GM12801 (cell line): ENCODE data around the gene SUSD1.

Source experiments
- CTCF ChIP-seq: IDR thresholded peaks from one replicate; pipeline ENCODE4 v1.5.1; 2011; ENCODE audit warnings: control low read depth; ENCODE audit not compliant: insufficient read length; ENCODE audit errors: extremely low read depth

SUSD1 gene

GRCh38 chr9:112011051-112011620 is 164.0 kb downstream of the SUSD1 start:
- TF ChIP-seq CTCF: no peak

DNA sequence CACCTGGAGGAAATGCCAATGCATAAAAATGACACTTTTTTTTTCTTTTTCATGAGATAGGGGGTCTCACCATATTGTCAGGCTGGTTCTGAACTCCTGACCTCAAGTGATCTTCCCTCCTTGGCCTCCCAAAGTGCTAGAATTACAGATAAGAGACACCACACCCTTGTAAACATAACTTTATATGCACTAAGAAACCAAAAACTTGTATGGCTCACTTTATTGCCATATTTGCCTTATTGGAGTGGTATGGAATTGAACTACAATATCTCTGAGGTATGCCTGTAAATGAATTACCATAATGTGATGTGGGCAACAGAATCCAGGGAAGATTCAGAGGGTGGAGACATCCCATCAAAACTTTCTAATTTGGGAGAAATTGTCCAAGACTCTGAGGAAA is 164.6 kb downstream of the SUSD1 start:
- no peak for TF ChIP-seq CTCF

GRCh38 chr9:112009656-112010055 is 165.4 kb downstream of the SUSD1 start:
- TF ChIP-seq CTCF: no peak

DNA sequence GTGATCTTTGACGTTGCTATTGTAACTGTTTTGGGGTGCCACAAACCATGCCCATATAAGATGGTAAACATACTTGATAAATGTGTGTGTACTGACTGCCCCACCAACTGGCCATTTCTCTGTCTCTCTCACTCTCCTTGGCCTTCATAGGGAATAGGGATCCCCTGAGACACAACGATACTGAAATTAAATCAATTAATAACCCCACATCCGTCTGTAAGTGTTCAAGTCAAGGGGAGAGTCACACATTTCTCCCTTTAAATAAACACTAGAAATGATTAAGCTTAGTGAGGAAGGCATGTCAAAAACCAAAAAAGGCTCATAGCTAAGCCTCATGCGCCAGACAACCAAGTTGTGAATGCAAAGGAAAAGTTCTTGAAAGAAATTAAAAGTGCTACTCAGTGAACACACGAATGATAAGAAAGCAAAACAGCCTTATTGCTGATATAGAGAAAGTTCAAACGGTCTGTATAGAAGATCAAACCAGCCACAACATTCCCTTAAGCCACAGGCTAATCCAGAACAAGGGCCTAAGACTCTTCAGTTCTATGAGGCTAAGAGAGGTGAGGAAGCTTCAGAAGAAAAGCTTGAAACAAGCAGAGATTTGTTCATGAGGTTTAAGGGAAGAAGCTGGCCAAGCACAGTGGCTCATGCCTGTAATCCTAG is 167.4 kb downstream of the SUSD1 start:
- TF ChIP-seq CTCF: no peak

DNA sequence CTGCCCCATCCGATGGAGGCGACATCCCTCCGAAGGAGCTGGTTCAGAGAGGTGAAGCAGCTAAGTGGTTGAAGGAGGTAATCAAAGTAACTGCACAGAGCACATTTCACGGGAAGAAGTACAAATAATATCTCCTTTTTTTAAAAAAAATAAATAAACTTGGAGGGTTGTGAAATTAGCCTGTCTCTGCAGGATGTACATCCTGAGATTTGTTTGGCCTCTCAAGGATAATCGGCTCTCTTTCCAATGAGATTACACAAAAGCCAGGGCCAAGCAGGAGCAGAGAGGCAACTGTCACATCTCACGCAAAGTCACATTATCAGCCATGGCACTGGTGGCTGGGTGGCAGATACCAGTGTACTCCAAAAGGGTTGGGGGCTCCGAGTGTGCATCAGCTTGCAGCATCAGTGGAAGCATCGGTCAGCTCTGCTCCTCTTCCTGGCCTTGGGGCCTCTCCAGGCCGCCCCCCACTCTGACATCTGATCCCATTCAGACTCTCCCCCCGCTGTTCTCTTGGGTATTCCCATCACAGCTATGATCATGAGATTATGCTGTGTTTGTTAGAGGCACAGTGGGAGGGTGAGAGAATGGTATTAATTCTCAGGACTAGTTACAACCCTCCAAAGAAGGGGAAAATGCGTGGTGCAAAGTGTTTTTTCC is 168.6 kb downstream of the SUSD1 start:
- no peak for TF ChIP-seq CTCF

- no peak for TF ChIP-seq CTCF
Measured at GRCh38 chr9:112005939-112006338, 169.2 kb downstream of the SUSD1 start.

DNA sequence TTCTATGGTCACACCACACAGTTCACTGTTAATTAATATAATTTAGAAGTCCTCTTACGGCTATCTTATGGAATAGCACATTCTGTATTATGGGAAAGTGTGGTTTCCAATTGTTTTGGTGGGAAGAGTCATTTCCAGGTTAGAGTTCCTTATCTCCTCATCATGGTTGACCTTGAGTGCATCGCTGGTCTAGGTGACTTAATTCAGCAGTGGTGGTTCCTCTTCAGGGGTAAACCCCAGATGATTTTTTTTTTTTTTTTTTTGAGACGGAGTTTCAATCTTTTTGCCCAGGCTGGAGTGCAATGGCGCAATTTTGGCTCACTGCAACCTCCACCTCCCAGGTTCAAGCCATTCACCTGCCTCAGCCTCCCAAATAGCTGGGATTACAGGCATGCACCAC is 171.6 kb downstream of the SUSD1 start:
- no peak for TF ChIP-seq CTCF
